DOHH2 (cell line): ENCODE measurements around the gene UBASH3B.

Experiments used
- CTCF ChIP-seq: fragments of 200-600 bp; sonication (generic); IDR thresholded peaks from one replicate; pipeline ENCODE4 v1.5.1; 2014; ENCODE audit warnings: antibody characterized with exemption, mild to moderate bottlenecking, low read depth, low read length; ENCODE audit not compliant: poor library complexity, severe bottlenecking
- EZH2phosphoT487 ChIP-seq: fragments of 200-600 bp; sonication (generic); IDR thresholded peaks from 2 replicates; pipeline ENCODE4 v1.6.1; 2017; ENCODE audit warnings: borderline replicate concordance, mild to moderate bottlenecking, antibody characterized with exemption, low read length, moderate library complexity, mixed read lengths

DNA sequence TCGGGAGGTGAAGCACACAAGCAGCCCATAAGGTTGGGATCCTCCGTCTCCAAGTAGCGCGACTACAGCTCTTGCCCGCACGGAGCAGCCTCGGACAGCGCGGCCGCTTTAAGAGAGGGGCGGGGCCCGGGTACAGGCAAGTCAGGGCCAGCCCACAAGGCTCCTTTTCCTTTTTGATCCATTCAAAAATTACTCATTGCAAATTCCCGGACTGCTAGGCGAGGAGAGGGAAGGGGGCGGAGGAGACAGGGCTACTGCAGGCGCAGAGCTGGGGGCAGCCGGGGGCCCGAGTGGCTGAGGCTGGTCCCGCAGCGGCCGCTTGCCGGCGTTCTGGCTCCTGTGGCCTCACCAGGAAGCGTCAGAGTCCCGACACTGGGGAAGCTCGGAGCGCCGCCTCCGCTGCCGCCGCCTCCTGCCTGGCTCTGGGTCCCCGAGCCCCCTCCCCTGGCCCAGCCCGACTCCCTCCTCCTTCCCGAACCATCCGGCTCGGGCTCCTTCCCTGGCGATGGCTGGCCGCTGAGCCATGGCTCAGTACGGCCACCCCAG is at the start of gene UBASH3B:
- TF ChIP-seq CTCF: peak; percentile 29
- no peak for TF ChIP-seq EZH2phosphoT487
